ENCODE results near the gene OR4F15.

Gene OR4F15

DNA sequence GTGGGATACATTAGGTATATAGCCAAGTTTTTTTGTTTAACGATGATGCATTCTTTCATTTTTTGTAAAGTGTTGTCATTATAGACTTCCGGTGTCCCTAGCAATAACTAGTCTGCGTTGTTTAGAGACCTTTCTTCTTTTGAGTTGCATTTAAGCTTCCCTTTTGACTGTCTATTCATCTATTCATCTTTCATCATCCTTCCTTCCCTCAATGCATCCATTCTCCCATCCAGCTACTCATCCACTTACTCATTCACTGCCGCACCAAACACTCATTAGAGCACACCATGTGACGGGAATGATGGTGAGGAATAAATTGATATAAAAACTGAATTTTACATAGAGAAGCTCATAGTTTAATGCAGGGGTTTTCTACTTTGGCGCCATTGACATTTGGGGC is 32.9 kb downstream of the OR4F15 start:
- TF ChIP-seq, protein P1, sequence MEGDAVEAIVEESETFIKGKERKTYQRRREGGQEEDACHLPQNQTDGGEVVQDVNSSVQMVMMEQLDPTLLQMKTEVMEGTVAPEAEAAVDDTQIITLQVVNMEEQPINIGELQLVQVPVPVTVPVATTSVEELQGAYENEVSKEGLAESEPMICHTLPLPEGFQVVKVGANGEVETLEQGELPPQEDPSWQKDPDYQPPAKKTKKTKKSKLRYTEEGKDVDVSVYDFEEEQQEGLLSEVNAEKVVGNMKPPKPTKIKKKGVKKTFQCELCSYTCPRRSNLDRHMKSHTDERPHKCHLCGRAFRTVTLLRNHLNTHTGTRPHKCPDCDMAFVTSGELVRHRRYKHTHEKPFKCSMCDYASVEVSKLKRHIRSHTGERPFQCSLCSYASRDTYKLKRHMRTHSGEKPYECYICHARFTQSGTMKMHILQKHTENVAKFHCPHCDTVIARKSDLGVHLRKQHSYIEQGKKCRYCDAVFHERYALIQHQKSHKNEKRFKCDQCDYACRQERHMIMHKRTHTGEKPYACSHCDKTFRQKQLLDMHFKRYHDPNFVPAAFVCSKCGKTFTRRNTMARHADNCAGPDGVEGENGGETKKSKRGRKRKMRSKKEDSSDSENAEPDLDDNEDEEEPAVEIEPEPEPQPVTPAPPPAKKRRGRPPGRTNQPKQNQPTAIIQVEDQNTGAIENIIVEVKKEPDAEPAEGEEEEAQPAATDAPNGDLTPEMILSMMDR (conservative IDR thresholded peaks at IDR 0.05; ENCODE audit: low read depth, low read length), result no peak
- H3K4me3 ChIP-seq (ENCODE audit: low read length), result no peak overlapping the region
- no peak for DNase-seq (ENCODE audit: low read depth)

DNA sequence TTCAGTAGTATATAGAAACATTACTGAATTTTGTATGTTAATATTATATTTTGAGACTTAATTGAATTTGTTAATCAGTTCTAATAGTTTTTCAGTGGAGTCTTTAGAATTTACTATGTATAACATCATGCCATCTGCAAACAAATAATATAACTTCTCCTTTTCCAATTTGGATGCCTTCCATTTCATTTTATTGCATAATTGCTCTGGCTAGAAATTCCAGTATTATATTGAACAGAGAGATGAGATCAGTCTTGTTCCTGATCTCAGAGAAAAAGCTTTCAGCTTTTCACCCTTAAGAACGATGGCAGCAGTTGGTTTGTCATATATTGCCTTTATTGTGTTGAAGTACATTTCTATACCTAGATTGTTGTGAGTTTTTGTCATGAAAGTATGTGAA is 40.4 kb downstream of the OR4F15 start:
- DNase-seq (ENCODE audit: low read depth), result no peak

More for the DNA sequence above, 40.4 kb downstream of the OR4F15 start:
- H3K4me3 ChIP-seq (ENCODE audit: low read length), result no peak overlapping the region
- TF ChIP-seq, protein P1 (conservative IDR thresholded peaks at IDR 0.05; ENCODE audit: low read depth, low read length), result no peak
